Tibial nerve (tissue), 3 donors: ENCODE results near the gene PPP1R1B.

ENCODE experiments used
- POLR2A ChIP-seq, 2 donors: fragments of 450-650 bp; IDR thresholded peaks; one replicate each; pipeline ENCODE4 v1.6.1; 2017; ENCODE audit warnings: antibody characterized with exemption in 2 of 2, mild to moderate bottlenecking in 2 of 2, moderate library complexity in 2 of 2
- TF ChIP-seq, protein P1 (sequence below), 5 experiments: fragments of 200-600 bp in 3 of 5; fragments of 450-650 bp in 2 of 5; sonication (generic) in 3 of 5; IDR thresholded peaks; one replicate each; pipeline ENCODE4 v1.5.1; 2016 to 2019; ENCODE audit warnings: antibody characterized with exemption in 5 of 5, mild to moderate bottlenecking in 3 of 5, moderate library complexity in 2 of 5

DNA sequence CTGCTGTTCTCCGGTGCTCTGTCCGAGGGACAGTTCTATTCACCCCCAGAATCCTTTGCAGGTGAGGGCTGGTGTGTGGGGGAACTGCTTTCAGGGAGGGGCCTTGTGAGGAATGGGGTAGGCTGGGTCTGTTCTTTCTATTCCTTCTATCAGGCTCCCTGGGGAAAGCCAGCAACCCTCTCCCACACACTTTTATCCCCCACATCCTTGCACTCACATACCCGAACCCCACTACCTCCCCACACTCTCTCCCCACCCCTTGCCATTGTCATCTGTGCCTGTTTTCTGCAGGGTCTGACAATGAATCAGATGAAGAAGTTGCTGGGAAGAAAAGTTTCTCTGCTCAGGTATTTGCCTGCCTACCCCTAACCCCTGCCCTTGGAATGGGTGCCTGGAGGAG, 32.0 kb downstream of the PPP1R1B start:
- TF ChIP-seq POLR2A (IDR thresholded peaks at IDR 0.05), result no peak
- TF ChIP-seq, protein P1, sequence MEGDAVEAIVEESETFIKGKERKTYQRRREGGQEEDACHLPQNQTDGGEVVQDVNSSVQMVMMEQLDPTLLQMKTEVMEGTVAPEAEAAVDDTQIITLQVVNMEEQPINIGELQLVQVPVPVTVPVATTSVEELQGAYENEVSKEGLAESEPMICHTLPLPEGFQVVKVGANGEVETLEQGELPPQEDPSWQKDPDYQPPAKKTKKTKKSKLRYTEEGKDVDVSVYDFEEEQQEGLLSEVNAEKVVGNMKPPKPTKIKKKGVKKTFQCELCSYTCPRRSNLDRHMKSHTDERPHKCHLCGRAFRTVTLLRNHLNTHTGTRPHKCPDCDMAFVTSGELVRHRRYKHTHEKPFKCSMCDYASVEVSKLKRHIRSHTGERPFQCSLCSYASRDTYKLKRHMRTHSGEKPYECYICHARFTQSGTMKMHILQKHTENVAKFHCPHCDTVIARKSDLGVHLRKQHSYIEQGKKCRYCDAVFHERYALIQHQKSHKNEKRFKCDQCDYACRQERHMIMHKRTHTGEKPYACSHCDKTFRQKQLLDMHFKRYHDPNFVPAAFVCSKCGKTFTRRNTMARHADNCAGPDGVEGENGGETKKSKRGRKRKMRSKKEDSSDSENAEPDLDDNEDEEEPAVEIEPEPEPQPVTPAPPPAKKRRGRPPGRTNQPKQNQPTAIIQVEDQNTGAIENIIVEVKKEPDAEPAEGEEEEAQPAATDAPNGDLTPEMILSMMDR (IDR thresholded peaks at IDR 0.05), result no peak
